ENCODE results near the gene C1orf210. TPM values are rescaled to one million over a fixed set of nuclear protein-coding genes. Genes with fewer than 3 reads are reported as not detected.

C1orf210 gene
- total and polyA plus RNA-seq, 2 of the 13 experiments (the other 11 are each of a cell fraction or from before 2014, with no cell fraction given) = 0.49 to 5.1 TPM

GRCh38 chr1:43282220-43283195, 2.9 kb downstream of the C1orf210 start:
- WGBS (ENCODE audit: low lambda C conversion rate) = 57% methylated on average over 14 of the region's 15 CpGs
- no peak overlapping the region for H3K9ac ChIP-seq (ENCODE audit: insufficient read depth, low read depth, low read length)
- in situ Hi-C loops (cut with HindIII; ENCODE audit: extremely low pct_ligation_motif_present, low pct_unique_long_range_greater_than_20kb) = no loop called here
- H3K36me3 ChIP-seq (replicated peaks in 1 of 2; ENCODE audit: control insufficient read depth in 1 of 2, insufficient read depth in 2 of 2, low read length in 2 of 2) = no peaks in the 10 kb centered on the region
- peak overlapping the region; percentile 54 for H3K4me2 ChIP-seq (ENCODE audit: low read depth, low read length)
- no peak overlapping the region for H2AFZ ChIP-seq (ENCODE audit: low read length)
- H3K4me3 ChIP-seq (replicated peaks in 1 of 3; ENCODE audit: insufficient read depth in 1 of 3, low read depth in 2 of 3, low read length in 3 of 3) = peak overlapping the region in 1 of 3 experiments; percentile 9; a peak in 1 of 6 replicates
- H3K27ac ChIP-seq (ENCODE audit: extremely low read length, insufficient read depth, low read length) = peak overlapping the region; percentile 63
- no peaks in the 10 kb centered on the region for H4K20me1 ChIP-seq (ENCODE audit: insufficient read depth, low read length)
- ATAC-seq (peak; percentile 79), FAIRE-seq (peak; percentile 97), DNase-seq (ENCODE audit: low spot score) (peak; percentile 90)
- BruUV-seq (replicated peaks) = no TSS peak
- H3K79me2 ChIP-seq (ENCODE audit: insufficient read depth, low read length) = no peaks in the 10 kb centered on the region
- H3K9me3 ChIP-seq (ENCODE audit: low read length) = no peaks in the 10 kb centered on the region
- intact Hi-C loops (cut with micrococcal nuclease; ENCODE audit: unreplicated experiment) = no loop called here
- CTCF ChIA-PET (ENCODE audit: low intra/inter-chr PET ratio, low total read pairs) = no interaction called here
- 0 out of 5 replicates have a peak, but pooled peaks cover 0 to 4% of the 10 kb centered on the region in 2 experiments for H3K27me3 ChIP-seq (ENCODE audit: control insufficient read depth in 1 of 2, insufficient read depth in 2 of 2, low read length in 2 of 2)
- POLR2A ChIA-PET = interaction anchor here (0.9 to 1.4 kb wide), 3 partner anchors 15 to 66 kb away, joined by 3 to 7 read pairs (median 4); no protein-coding TSS in a partner anchor
- peaks cover 90% of the 10 kb centered on the region for H3K4me1 ChIP-seq (ENCODE audit: insufficient read depth, low read length)
- TF ChIP-seq ZNF281 (CRISPR knock-in tag; IDR thresholded peaks at IDR 0.05; ENCODE audit: borderline replicate concordance) = peak; percentile 56; the same call in 1 of the 2 replicates
- TF ChIP-seq ZMYM2 (CRISPR knock-in tag; IDR thresholded peaks at IDR 0.05) = 0 out of 2 replicates have a peak, but pooled peaks have one; percentile 18
- TF ChIP-seq RORA (CRISPR knock-in tag; IDR thresholded peaks at IDR 0.05) = no peak
- 0 out of 2 replicates have a peak, but pooled peaks have one; percentile 36 for TF ChIP-seq SMAD3 (CRISPR knock-in tag; IDR thresholded peaks at IDR 0.05)
- TF ChIP-seq ATF3 (CRISPR knock-in tag; IDR thresholded peaks at IDR 0.05) = no peak
- TF ChIP-seq ZNF790 (CRISPR knock-in tag; IDR thresholded peaks at IDR 0.05; ENCODE audit: borderline replicate concordance) = no peak
- TF ChIP-seq MTA1 (CRISPR knock-in tag; IDR thresholded peaks at IDR 0.05; ENCODE audit: borderline replicate concordance) = peak; percentile 39; the same call in 1 of the 2 replicates
- TF ChIP-seq HMGXB4 (CRISPR knock-in tag; IDR thresholded peaks at IDR 0.05; ENCODE audit: borderline replicate concordance in 1 of 2, low read depth in 1 of 2) = no peak
- TF ChIP-seq KDM1A (CRISPR knock-in tag; IDR thresholded peaks at IDR 0.05) = 0 out of 2 replicates have a peak, but pooled peaks have one; percentile 15
- no peak for TF ChIP-seq ZNF530 (CRISPR knock-in tag; IDR thresholded peaks at IDR 0.05; ENCODE audit: low read depth)
- peak in 1 of 2 experiments; percentile 51; a peak in 1 of 4 replicates for TF ChIP-seq KLF16 (CRISPR knock-in tag; IDR thresholded peaks at IDR 0.05)
- no peak for TF ChIP-seq ZNF569 (CRISPR knock-in tag; IDR thresholded peaks at IDR 0.05; ENCODE audit: borderline replicate concordance)
- no peak for TF ChIP-seq STAG1 (CRISPR knock-in tag; IDR thresholded peaks at IDR 0.05)
- peak; percentile 53 for TF ChIP-seq TCF7 (IDR thresholded peaks at IDR 0.05; ENCODE audit: low read depth)
- TF ChIP-seq SMARCC2 (IDR thresholded peaks at IDR 0.05) = no peak
- TF ChIP-seq IRF9 (CRISPR knock-in tag; IDR thresholded peaks at IDR 0.05; ENCODE audit: borderline replicate concordance) = no peak
